Neuronal stem cell (in vitro differentiated cells): ENCODE results near the gene VPS13D.

Experiments used
- DNase-seq: peaks from one replicate; pipeline ENCODE4 v3.0.0-alpha.2; 2013; ENCODE audit warnings: low spot score
- H2AFZ ChIP-seq: one replicate; pipeline ENCODE4 v1.6.1; 2013; ENCODE audit warnings: mild to moderate bottlenecking, low read length, inconsistent platforms
- H2AK5ac ChIP-seq: 2 replicates; pipeline ENCODE4 v1.6.1; 2013; ENCODE audit warnings: low read depth, mild to moderate bottlenecking, inconsistent platforms, low read length, moderate library complexity, mixed read lengths
- H2BK120ac ChIP-seq: 2 replicates; pipeline ENCODE4 v1.6.1; 2013; ENCODE audit warnings: low read depth, mild to moderate bottlenecking, inconsistent platforms, low read length, moderate library complexity, mixed read lengths
- H2BK12ac ChIP-seq: one replicate; pipeline ENCODE4 v1.6.1; 2013; ENCODE audit warnings: low read length, inconsistent platforms
- H2BK15ac ChIP-seq: 2 replicates; pipeline ENCODE4 v1.6.1; 2013; ENCODE audit warnings: mild to moderate bottlenecking, low read length, inconsistent platforms, mixed read lengths
- H2BK5ac ChIP-seq: one replicate; pipeline ENCODE4 v1.6.1; 2013; ENCODE audit warnings: inconsistent platforms, mild to moderate bottlenecking, low read length, moderate library complexity
- H3K14ac ChIP-seq: one replicate; pipeline ENCODE4 v1.6.1; 2013; ENCODE audit warnings: low read length, inconsistent platforms
- H3K18ac ChIP-seq: 2 replicates; pipeline ENCODE4 v1.6.1; 2013; ENCODE audit warnings: low read length, inconsistent platforms
- H3K23ac ChIP-seq: 2 replicates; pipeline ENCODE4 v1.6.1; 2013; ENCODE audit warnings: low read depth, mild to moderate bottlenecking, mixed read lengths, low read length, inconsistent platforms; ENCODE audit not compliant: poor library complexity
- H3K27ac ChIP-seq: replicated peaks from 3 replicates; pipeline ENCODE4 v1.5.1; 2013; ENCODE audit warnings: low read length, inconsistent platforms
- H3K27me3 ChIP-seq, 3 experiments: 2 replicates each; pipeline ENCODE4 v1.6.1; 2013; ENCODE audit warnings: low read length in 3 of 3, mild to moderate bottlenecking in 2 of 3, inconsistent platforms in 1 of 3, low read depth in 1 of 3, mixed read lengths in 1 of 3, moderate library complexity in 1 of 3; ENCODE audit not compliant: control insufficient read depth in 3 of 3, insufficient read depth in 3 of 3
- H3K36me3 ChIP-seq, 2 donors: replicated peaks in 1 of 2; 2 replicates each; pipeline ENCODE4 v1.6.1; 2013; ENCODE audit warnings: low read length in 2 of 2; ENCODE audit not compliant: control insufficient read depth in 2 of 2, insufficient read depth in 2 of 2
- H3K4ac ChIP-seq: 2 replicates; pipeline ENCODE4 v1.6.1; 2013; ENCODE audit warnings: inconsistent platforms, mild to moderate bottlenecking, low read length, moderate library complexity
- H3K4me1 ChIP-seq, 2 donors: 1 replicate in 1 of 2; 2 replicates in 1 of 2; pipeline ENCODE4 v1.6.1; 2013; ENCODE audit warnings: low read length in 2 of 2, low read depth in 1 of 2; ENCODE audit not compliant: control insufficient read depth in 2 of 2, insufficient read depth in 1 of 2
- H3K4me2 ChIP-seq: one replicate; pipeline ENCODE4 v1.6.1; 2013; ENCODE audit warnings: mild to moderate bottlenecking, low read length, inconsistent platforms; ENCODE audit not compliant: insufficient read depth, poor library complexity, severe bottlenecking
- H3K4me3 ChIP-seq, 2 donors: 2 replicates each; pipeline ENCODE4 v1.5.1; 2013; ENCODE audit warnings: low read length in 2 of 2, mild to moderate bottlenecking in 2 of 2, inconsistent platforms in 1 of 2, moderate library complexity in 1 of 2
- H3K79me1 ChIP-seq: one replicate; pipeline ENCODE4 v1.6.1; 2013; ENCODE audit warnings: low read depth, mild to moderate bottlenecking, inconsistent platforms, low read length, moderate library complexity
- H3K9ac ChIP-seq: one replicate; pipeline ENCODE4 v1.6.1; 2013; ENCODE audit warnings: mild to moderate bottlenecking, low read depth, low read length, inconsistent platforms; ENCODE audit not compliant: poor library complexity
- H3K9me3 ChIP-seq, 2 donors: replicated peaks in 1 of 2; 2 replicates each; pipeline versions ENCODE3 to v1.6.1; 2013; ENCODE audit warnings: low read length in 2 of 2, mild to moderate bottlenecking in 2 of 2, inconsistent platforms in 1 of 2, low read depth in 1 of 2, mixed read lengths in 1 of 2, moderate library complexity in 1 of 2; ENCODE audit not compliant: control insufficient read depth in 2 of 2, insufficient read depth in 1 of 2
- H4K8ac ChIP-seq: one replicate; pipeline ENCODE4 v1.6.1; 2013; ENCODE audit warnings: low read depth, mild to moderate bottlenecking, inconsistent platforms, low read length, moderate library complexity
- H4K91ac ChIP-seq: one replicate; pipeline ENCODE4 v1.6.1; 2013; ENCODE audit warnings: low read length, low read depth, mild to moderate bottlenecking, inconsistent platforms; ENCODE audit not compliant: poor library complexity
- WGBS, 2 donors: extraction: QIAGEN DNeasy Blood & Tissue Kit; methylation state at CpG; one replicate each; pipeline ENCODE4 v1.1.7; 2013; ENCODE audit warnings: missing lambda C conversion rate in 2 of 2, mixed read lengths in 1 of 2; ENCODE audit not compliant: insufficient read length in 2 of 2, insufficient replicate concordance in 1 of 2; ENCODE audit errors: extremely low coverage in 2 of 2; 5-methylcytosine and 5-hydroxymethylcytosine counted together

The VPS13D gene

GRCh38 chr1:12232221-12232620, 2.4 kb downstream of the VPS13D start:
- H3K23ac ChIP-seq = no peak overlapping the region
- no peak overlapping the region for H4K8ac ChIP-seq
- H2BK5ac ChIP-seq = no peak overlapping the region
- no peaks in the 10 kb centered on the region for H3K27me3 ChIP-seq
- no CpG with 5 or more reads among the region's 2 CpGs for WGBS, 2 donors
- H2AFZ ChIP-seq = no peak overlapping the region
- H3K9ac ChIP-seq = no peak overlapping the region
- H3K4me1 ChIP-seq = peaks cover 3 to 4% of the 10 kb centered on the region in 2 donors
- no peak overlapping the region for H2BK12ac ChIP-seq
- no peak overlapping the region for H3K4me2 ChIP-seq
- no peak for DNase-seq
- no peaks in the 10 kb centered on the region for H3K9me3 ChIP-seq
- H3K18ac ChIP-seq = no peak overlapping the region
- H3K36me3 ChIP-seq = no peaks in the 10 kb centered on the region
- H2BK120ac ChIP-seq = no peak overlapping the region
- no peak overlapping the region for H3K4me3 ChIP-seq
- peaks cover 8% of the 10 kb centered on the region for H3K79me1 ChIP-seq
- H3K27ac ChIP-seq = no peak overlapping the region
- no peak overlapping the region for H4K91ac ChIP-seq
- no peak overlapping the region for H2BK15ac ChIP-seq
- no peak overlapping the region for H3K14ac ChIP-seq
- no peak overlapping the region for H2AK5ac ChIP-seq
- no peak overlapping the region for H3K4ac ChIP-seq

GRCh38 chr1:12244078-12244477, 14.2 kb downstream of the VPS13D start:
- Histone ChIP-seq H3K14ac (no peak overlapping the region), H2BK120ac (no peak overlapping the region), H2BK12ac (no peak overlapping the region), H2AK5ac (no peak overlapping the region), H3K4ac (no peak overlapping the region), H2BK5ac (no peak overlapping the region), H4K91ac (no peak overlapping the region), H3K27me3 (no peaks in the 10 kb centered on the region), H3K27ac (no peak overlapping the region), H2AFZ (no peak overlapping the region), H3K9ac (no peak overlapping the region), H3K4me2 (no peak overlapping the region), H3K18ac (no peak overlapping the region), H3K9me3 (no peaks in the 10 kb centered on the region), H3K23ac (no peak overlapping the region), H2BK15ac (no peak overlapping the region), H3K4me3 (no peak overlapping the region), H3K4me1 (peaks cover 0 to 3% of the 10 kb centered on the region in 2 donors), H3K36me3 (peaks cover 6 to 42% of the 10 kb centered on the region in 2 donors), H3K79me1 (no peaks in the 10 kb centered on the region), H4K8ac (no peak overlapping the region)
- DNase-seq = no peak
- WGBS, 2 donors = no CpG with 5 or more reads among the region's 2 CpGs

- Histone ChIP-seq H2AK5ac (no peak overlapping the region), H3K79me1 (no peaks in the 10 kb centered on the region), H3K36me3 (peaks cover 8 to 47% of the 10 kb centered on the region in 2 donors), H3K27ac (no peak overlapping the region), H2BK15ac (no peak overlapping the region), H2BK120ac (no peak overlapping the region), H4K91ac (no peak overlapping the region), H3K27me3 (no peaks in the 10 kb centered on the region), H2AFZ (no peak overlapping the region), H2BK12ac (no peak overlapping the region), H2BK5ac (no peak overlapping the region), H3K9me3 (no peaks in the 10 kb centered on the region), H3K14ac (no peak overlapping the region), H3K4me1 (peaks cover 0 to 8% of the 10 kb centered on the region in 2 donors), H3K4me2 (no peak overlapping the region), H3K4ac (no peak overlapping the region), H3K4me3 (no peak overlapping the region), H3K23ac (no peak overlapping the region), H4K8ac (no peak overlapping the region), H3K18ac (no peak overlapping the region), H3K9ac (no peak overlapping the region)
- no CpG with 5 or more reads among the region's 5 CpGs for WGBS, 2 donors
- DNase-seq = no peak
Measured at GRCh38 chr1:12244585-12244984, 14.8 kb downstream of the VPS13D start.

- Histone ChIP-seq H3K27ac (no peak overlapping the region), H3K27me3 (no peaks in the 10 kb centered on the region), H3K9me3 (no peaks in the 10 kb centered on the region), H3K4ac (no peak overlapping the region), H2AK5ac (no peak overlapping the region), H4K91ac (no peak overlapping the region), H3K18ac (no peak overlapping the region), H3K4me3 (no peak overlapping the region), H2BK120ac (no peak overlapping the region), H3K23ac (no peak overlapping the region), H3K79me1 (no peaks in the 10 kb centered on the region), H3K4me2 (no peak overlapping the region), H3K36me3 (peaks cover 10 to 52% of the 10 kb centered on the region in 2 donors), H3K4me1 (peaks cover 0 to 9% of the 10 kb centered on the region in 2 donors), H2BK15ac (no peak overlapping the region), H3K14ac (no peak overlapping the region), H2BK5ac (no peak overlapping the region), H2BK12ac (no peak overlapping the region), H2AFZ (no peak overlapping the region), H4K8ac (no peak overlapping the region), H3K9ac (no peak overlapping the region)
- DNase-seq = no peak
- WGBS, 2 donors = no CpG with 5 or more reads among the region's 3 CpGs
Measured at GRCh38 chr1:12245116-12245515, 15.3 kb downstream of the VPS13D start.
